ENCODE results near the gene GPC6.

GPC6 gene

DNA sequence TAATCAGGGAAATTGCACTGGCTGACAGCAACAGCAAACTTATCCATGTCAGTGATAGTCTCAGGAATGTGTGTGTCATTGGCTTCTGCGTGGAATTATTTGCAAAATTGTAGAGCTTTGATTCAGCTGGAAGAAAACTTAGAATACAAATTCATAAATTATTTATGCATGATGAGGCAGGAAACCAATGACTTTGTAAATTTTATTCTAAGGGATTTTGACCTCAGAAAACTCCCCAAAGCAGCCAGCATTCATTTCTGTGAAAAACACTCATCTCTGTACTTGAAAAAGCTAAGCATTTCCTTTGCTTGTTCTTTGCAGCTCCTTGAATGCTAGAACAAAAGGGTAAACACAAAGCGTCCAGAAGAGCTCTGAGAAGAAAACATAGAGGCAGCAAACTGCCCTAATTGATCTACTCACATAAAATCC lies 1090.5 kb downstream of the GPC6 start:
- DNase-seq, result no peak

DNA sequence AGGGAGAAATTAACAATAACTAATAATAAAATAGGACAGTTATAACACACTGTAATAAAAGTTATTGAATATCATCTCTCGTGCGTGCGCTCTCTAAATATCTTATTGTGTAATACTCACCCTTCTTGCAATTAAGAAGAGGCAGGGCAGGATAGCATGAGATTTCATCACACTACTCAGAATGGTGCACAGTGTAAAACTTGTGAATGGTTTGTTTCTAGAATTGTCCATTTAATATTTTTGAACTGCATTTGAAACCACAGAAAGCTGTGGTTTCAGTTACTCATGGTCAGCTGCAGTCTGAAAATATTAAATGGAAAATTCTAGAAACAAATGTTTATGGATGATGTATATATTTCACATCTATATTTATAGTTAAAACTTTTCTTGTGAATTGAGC lies 1091.8 kb downstream of the GPC6 start:
- no peak for DNase-seq

DNA sequence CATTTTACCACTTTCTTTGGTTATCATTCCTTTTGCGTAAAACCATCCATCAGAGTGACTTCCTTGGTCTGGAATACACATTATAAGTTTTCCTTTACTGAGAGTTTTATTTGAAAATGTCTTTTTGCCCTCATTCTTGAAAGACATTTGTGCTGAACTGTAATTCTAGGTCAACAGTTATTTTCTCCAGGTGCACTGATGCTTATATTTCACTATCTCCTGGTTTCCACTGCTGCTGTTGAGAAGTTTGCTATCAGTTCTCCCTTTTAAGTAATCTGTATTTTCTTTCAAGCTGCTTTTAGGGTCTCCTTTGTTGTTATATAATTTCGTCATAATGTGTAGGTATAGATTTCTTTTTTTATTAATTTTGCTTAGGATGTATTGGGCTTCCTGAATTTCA lies 1092.9 kb downstream of the GPC6 start:
- DNase-seq, result no peak

DNA sequence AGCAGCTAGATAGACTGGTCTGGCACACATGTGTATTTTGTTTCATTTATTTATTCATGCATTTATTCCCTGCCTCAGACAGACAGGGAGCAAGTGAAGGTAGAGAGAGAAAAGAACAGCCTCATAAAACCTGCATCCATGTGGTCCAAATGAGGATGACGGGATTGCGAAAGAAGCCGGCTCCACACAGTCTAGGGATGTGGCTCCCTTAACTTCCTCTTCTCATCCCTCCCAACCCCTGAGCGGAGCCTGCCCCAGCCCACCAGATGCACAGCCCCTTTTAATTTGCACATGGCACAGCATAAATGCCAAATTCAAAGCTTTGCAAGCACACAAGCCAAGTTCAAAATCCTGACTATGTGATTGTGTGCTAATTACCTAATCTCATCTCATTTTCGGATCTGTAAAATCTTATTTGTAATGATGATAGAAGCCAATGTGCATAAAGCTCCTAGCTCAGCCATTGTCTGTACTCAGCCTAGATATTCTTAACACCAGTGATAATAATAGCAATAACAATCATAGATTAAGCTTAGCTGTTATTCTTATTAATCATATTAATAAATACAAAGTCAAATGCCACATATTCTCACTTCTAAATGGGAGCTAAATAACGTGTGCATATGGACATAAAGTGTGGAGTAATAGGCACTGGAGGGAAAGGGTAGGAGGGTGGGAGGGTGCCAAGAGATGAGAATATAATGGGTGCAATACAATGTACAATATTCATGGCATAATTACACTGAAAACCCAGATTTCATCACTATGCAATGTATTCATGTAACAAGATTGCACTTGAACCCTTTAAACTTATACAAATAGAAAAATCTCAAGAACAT lies 1096.5 kb downstream of the GPC6 start:
- DNase-seq, result peak; percentile 53

DNA sequence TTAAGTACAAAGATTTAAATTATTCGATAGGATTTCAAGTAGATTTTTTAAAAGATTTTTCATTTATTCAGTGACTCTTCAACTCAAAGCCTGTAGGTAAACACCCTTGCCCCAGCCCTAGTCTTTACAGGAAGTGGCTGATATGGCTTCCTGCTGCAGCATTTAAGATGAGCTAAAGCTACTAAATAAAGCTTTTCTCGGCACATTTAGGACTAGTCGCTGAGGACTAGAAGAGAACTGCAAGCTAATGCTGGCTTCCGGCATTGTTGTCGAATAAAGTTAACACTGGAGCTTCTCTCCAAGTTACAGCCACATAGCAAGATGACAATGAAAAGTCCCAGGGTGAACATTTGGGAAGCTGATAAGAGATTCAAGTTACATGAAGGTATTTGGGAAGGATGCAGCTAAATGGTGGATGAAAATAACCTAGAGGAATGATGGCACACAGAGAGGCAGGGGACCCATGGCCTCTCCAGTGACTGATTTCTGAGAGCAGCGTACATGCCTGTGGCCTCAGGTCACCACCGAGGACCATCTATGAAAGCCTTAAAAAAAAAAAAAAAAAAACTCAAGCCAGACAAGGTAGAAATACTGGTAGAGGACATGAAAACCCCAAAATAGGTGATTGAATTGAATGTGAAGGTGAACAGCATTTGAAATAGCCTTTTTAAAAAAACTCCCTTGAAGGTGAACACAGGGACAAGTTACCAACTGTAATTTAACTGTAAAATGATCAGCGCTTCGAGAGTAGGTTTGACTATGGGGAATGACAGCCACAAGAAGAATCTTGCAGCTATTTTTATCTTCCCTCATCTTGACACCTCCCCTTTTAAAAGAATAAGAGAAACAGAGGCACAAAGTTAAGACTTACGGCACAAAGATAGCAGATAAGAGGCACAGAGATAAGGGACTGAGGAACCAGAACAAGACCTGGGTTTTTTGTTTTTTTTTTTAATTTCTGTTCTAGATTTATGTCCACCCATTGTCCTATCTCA lies 1097.5 kb downstream of the GPC6 start:
- DNase-seq, result no peak

DNA sequence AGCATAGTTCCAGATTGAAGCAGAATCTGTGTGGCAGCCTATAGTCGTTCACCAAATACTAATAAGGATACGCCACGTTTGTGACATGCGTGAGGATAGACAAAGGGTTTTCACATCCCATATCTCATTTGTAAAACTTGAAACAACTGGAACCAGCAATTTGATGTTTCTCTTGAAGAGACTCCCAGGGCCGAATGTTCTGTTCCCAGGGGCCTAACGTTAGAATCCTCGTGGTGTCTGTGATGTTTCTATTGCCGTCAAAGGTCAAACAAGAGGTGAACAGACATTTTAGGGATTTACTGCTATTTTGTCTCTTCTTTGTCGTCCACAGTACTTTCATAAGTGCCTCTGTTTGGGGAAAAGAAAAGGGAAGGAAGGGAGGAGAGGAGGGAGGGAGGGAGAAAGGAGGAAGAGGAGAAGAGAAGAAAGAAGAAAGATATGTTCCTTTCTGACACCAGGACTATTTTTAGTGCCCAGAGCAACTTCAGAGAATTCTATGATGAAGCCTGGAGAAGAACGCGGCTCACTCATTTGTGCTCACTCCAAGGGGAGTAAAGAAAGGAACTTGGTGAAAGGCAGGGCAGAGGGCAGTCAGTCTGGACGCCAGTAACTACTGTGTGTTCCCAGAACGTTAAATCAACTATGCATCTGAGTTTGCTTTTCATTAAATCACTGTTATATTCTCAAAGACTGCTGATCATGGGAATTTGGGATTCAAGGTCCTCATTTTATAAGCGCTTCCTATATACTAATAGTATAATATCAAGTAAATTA lies 1098.3 kb downstream of the GPC6 start:
- DNase-seq, result no peak

DNA sequence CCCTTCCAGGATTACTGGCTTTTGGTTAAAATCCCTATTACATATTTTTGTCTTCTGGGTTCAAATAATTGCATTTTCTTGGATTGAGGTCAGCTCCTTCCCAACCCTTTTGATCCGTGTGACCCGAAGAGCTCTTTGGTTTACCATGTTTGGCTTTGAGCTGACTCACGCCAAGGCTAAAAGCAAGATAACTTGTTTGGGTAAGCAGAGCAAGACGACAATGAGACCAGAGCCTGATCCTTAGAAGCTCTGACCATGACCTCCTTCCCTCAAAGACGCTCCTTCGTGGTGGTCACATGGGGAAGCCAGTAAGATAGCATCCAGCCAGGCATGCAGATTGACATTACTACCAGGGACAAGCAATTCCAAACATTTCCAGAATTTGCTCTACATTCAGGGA lies 1099.0 kb downstream of the GPC6 start:
- DNase-seq, result no peak

DNA sequence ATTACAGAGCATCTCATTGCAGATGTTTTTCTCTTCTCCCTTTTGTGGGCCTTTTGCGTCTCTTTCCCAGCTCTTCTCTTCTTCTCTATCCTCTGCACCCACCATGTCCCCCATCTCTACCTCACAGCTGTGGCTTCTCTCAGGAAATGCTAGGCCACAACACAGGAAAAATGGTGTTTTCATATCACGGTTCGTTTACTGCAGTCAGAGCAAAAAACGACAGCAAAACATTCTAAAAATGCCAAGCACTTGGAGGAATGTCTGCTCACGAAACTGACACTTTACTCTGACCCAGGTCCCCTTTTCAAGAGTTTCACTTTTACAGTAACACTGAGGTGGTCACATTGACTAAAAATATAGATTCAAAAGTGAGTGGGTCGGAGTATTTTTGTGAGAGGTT lies 1100.7 kb downstream of the GPC6 start:
- DNase-seq, result no peak

DNA sequence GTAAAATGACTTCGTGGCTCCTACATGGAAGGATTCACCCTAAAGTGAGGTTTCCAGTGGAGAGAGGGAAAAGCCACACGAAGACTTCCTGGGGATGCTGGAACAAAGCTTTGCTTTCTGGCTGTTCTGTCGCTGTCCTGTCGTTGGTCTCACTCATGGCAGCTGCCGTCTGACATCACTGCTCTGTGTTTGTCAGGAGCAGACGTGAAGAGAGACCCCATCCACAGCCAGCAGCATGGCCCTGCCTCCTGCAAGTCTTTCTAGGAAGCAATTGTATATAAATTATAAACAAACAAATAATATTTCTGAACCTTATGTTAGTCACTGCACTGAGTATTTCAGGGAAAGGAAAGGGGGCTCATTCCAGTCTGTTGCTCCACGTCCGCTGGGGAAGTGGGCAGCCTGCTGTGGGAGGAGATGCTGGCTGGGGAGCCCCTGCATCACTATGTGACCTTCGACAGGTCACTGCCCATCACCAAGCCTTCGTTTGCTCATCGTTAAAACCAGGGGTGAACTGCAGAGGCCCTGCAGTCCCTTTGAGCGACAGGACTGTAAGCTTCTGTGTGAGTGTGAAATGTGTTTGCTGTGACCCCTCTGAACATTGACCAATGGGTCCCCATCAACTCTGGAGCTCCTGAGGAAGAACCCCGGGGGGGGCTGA lies 1101.9 kb downstream of the GPC6 start:
- no peak for DNase-seq

DNA sequence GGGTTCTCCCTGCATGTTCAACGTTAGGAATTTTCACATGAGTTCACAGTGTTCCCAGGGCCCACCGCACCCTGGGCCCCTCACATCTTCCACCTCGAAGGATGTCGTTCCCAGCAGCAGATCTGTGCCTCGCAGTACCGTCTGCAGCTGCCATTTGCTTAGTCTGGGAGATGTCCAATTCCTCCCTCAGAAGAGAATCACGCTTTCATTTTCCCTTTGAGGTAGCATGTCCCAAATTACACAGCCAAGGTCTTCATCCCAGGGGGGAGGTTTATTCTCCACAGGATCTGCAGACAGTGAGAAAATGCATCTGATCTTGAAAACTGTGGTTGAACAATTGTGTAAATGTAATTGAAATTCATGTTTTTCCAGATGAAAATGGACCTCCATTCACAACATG lies 1102.7 kb downstream of the GPC6 start:
- DNase-seq, result peak; percentile 44

DNA sequence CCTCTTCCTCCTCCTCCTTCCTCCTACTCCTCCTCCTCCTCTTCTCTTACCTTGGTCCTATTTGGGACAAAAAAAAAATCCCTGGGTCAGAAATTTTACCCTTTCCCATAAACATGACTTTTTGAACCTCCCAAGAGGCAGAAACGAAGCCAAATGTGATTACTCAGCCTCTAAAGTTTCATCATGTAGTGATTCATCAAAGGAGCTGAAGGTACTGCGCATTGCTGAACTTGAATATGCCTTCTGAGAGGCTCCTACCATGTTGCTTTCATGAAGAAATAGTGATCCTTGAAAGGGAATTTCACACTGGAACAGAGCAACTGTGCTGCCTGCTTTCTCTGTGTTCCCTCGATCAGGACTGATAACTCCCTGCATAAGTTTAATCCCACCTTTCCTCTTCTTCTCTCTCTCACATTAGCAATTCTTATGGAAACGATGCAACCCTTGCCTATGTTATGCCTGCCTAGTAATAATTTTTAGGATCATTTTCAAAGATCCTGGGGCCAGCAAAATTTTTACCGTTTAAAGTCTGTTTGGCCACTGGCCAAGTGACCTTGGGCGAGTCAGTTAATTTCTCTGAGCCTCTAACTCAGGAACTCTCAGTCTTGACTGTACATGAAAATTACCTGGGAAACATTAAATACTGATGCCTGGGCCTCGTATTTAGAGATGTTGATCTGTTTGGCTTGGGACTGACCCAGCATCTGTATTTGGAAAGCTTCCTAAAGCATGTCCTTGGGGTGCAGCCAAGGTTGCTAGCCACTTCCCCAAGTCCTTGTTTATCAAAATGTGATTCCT lies 1103.3 kb downstream of the GPC6 start:
- peak; percentile 66 for DNase-seq

DNA sequence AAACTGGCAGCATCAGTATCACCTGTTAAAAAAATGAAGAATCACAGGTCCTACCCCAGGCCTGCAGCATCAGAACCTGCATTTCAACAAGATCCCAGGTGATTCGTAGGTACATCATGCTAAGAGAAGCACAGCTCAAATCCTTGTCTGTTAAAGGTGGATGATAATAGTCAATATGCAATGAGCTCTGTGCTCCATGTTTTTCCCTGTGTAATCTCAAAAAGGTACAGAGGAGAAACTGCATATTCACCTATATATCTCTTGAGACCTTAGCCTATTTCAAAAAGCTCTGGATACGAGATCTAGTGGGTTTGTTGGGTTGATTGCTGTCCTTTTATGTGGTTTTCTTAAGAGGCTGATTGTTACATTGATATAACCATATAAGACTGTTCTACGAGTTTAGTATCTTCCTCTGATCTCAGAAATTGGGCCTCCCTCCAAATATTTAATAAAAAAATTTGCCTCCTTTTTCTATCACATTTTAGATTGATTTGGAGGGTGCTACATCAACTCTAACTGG lies 1104.0 kb downstream of the GPC6 start:
- DNase-seq, result no peak

DNA sequence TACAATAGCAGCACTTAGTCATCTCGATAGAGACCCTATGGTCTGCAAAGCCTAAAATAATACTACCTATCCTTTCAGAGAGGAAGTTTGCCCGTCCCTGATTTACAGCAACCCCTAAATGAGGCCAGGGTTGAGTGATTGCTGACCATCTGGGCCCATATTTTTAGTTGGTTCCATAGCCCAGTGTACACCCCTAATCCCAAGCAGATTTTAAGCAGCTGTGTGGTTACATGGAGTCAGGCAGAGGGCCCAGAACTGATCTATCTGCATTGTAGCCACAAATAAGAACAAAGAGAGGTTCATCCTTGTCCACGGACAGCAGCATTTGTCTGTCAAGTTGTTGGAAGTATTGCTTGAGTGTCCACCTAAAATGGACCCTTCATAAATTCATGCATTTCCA lies 1104.7 kb downstream of the GPC6 start:
- DNase-seq, result peak; percentile 47

DNA sequence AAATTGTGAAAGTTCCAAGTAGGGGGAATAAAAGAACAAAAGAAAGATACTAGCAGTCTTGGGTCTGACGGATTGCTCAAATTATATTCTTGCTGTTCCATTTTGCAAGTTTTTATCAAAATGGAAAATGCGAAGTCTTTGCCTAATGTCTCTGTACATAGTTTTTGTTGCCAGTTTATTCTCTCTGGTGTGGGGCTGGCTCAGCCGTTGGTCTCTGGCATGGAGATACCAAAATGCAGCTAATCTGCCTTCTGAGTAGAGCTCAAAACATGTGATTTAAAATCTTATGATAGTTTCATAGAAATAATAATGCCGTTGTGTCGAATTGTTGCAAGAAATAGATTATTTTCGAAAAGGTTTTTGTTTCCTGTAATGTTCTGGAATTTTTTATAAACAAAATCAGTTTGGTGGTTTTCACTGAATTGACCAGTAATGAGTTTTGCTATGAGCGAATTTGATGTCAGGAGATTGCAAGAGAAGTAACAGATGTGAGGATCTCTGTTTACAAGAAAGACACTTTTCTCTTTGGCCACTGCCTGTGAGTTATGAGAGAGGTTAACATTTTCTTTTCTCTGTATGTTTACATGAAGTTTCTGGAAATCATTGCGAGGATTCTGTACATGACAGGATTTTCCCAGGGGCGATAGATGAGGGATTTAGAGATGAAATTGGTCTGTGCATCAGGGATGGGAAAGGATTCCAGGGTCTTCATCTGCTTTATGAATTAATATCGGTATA lies 1105.9 kb downstream of the GPC6 start:
- DNase-seq, result no peak

DNA sequence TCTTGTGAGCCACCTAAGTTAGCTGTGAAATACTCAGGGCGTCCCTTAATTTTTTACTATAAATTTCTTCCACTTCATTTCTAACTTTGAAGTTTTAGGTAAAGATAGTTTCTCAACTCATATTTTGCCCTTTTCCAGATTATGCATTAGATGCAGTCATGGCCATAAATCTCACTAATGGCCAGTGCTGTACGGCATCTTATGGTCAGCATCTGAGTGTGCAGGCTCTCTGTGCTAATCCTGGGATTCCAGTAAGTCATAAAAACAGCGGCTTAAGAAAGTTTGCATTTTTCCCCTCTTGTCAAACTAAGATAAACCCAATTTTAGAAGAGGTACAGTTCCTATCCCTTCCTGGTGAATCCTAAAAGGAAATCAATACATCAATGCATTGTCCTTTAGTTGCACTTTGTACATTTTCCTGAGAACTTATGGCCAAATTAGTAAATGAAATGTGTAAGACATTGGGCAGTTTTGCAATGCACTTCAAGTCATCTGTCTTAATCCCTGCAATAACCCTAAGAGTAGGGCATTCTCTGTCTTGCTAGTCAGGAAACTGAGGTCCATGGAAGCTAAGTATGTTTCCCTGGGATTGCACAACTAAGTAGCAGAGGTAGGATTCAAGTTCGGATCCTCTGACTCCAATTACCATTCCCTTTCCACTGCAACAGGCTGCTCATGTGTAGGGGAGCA lies 1106.7 kb downstream of the GPC6 start:
- no peak for DNase-seq

DNA sequence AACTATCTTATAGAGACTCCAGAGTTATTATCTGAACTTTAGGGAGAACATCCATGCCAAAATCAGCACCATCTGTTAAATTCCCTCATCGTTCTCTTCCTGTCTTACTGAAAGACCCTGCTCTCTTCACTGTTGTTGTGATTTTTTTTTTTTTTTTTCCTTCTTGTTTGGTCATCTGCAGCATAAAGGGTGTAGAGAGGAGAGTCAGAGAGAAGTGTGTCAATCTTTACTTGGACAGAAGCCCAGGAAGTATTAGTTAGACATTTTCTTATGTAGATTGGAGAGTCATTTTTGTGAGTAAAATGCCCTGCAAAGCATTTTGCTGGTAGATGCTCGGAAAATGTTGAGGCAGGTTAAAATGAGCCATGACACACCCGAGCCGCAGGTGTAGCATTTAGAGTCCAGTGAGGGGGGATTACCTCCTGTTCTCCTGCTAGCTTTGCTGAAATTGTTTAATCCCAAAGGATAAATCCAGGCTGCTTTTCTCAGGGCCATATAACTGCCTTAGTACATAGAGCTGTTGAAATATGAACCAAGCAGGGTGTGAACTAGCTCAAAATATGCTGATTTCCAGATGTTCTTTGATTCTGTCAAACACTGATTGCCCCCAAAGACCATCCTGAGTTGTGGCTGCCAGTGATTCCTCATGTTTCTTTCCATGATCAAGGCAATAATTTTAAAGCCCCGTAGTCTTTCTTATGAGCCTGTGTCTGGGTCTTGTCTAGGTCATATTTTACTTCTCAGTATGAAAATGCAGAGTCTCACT lies 1109.3 kb downstream of the GPC6 start:
- peak; percentile 62 for DNase-seq

DNA sequence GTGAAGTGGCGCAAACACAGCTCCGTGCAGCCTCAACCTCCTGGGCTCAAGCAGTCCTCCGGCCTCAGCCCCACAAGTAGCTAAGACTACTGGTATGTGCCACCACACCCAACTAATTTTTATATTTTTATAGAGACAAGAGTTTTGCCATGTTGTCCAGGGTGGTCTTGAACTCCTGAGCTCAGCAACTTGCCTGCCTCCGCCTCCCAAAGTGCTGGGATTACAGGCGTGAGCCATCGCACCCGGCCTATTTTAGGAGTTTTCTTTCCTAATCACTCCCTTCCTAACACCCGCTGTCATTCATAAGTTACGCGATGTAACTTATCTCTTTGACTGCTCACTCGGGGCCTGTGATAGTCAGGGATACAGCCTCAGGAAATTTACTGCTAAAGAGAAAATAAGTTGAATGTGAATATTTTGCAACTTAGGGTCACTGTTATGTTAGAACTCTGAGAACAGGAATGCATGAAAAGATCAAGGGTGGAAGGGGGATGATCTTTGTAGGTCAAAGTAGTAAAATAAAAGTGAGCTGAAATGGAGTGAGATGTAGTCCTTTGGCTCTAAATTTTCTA lies 1112.6 kb downstream of the GPC6 start:
- DNase-seq, result no peak

DNA sequence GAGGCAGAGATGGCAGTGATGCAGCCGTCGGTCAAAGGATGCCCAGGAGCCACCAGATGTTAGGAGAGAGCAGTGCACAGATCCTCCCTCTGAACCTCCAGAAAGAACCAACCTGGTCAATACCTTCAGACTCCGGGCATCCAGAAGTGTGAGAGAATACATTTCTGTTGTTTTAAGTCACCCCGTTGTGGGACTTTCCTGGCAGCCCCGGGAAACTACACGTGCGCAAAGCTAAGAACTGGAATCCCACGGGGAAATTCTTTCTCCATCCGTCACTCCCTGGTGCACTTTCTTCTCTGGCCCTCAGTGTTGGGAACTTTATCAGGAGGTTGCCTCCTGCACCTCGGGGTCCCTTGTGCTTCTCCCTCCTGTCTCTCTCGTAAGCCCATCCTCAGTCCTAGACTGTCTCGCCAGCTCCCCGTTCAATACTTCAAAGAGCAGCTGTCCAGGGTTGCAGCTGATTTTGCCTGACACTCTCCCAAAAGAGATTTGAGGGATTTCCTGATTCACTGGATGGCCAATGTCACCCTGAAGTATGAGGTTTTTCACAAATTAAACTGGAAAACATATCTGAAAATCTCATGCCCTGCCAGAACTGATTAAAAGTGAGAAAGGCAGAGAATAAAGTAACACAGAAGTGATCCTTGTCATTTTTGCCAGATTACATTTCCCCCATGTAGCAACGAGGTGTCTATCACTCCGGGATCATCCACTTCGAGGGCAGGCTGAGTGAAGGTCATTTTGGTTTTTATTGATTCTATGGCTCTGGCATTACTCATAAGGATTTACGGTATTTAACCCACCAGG lies 1116.0 kb downstream of the GPC6 start:
- DNase-seq, result no peak

Measured in NCI-H69 (cell line).